GM19438 (cell line): Measurements from ENCODE around the gene KIF7.
A peak's percentile ranks its signal among the peaks of the same experiment; 100 is the strongest.
"Not testable (repeated sequence)": the region's sequence is repeated elsewhere in the genome, so short reads cannot be mapped to it uniquely, and the experiment has no call there.

Experiments used
- ATAC-seq: cut with Tn5 transposase; IDR thresholded peaks from one replicate; pipeline ENCODE4 v1.9.1; 2021; ENCODE audit warnings: low read depth; ENCODE audit not compliant: unreplicated experiment

Gene KIF7

GRCh38 chr15:89654847-89655805 lies at the start of gene KIF7:
Gene KIF7 (minus strand): TSS chr15:89655467. CDS start chr15:89652930, 2,537 bp downstream.
- no peak for ATAC-seq

- no peak for ATAC-seq
Observed at GRCh38 chr15:89704411-89704810, 49.1 kb upstream of the KIF7 start.

GRCh38 chr15:89695198-89695597 lies 39.9 kb upstream of the KIF7 start:
- no peak for ATAC-seq

GRCh38 chr15:89693696-89694095 lies 38.4 kb upstream of the KIF7 start:
- ATAC-seq, result no peak

GRCh38 chr15:89693091-89693490 lies 37.8 kb upstream of the KIF7 start:
- ATAC-seq, result no peak

- ATAC-seq, result peak; percentile 93
Observed at GRCh38 chr15:89690276-89691218, 35.3 kb upstream of the KIF7 start, which contains the start of the genes PEX11A and WDR93. Gene PEX11A (minus strand): TSS chr15:89690754. CDS start chr15:89690632, 122 bp downstream. Gene WDR93 (plus strand): TSS chr15:89690811. CDS start chr15:89701747, 10,936 bp downstream.

GRCh38 chr15:89689930-89690275 lies 34.6 kb upstream of the KIF7 start:
- ATAC-seq, result not testable (repeated sequence)

GRCh38 chr15:89686522-89686921 lies 31.3 kb upstream of the KIF7 start:
- no peak for ATAC-seq

- no peak for ATAC-seq
Observed at GRCh38 chr15:89685995-89686394, 30.7 kb upstream of the KIF7 start.

GRCh38 chr15:89681146-89681545 lies 25.9 kb upstream of the KIF7 start:
- no peak for ATAC-seq

- no peak for ATAC-seq
Observed at GRCh38 chr15:89680282-89680873, 25.1 kb upstream of the KIF7 start.

- ATAC-seq, result no peak
Observed at GRCh38 chr15:89679212-89679611, 23.9 kb upstream of the KIF7 start, which contains the start of gene PLIN1. Gene PLIN1 (minus strand): TSS chr15:89679367. CDS start chr15:89677489, 1,878 bp downstream.

- ATAC-seq, result no peak
Observed at GRCh38 chr15:89677381-89677780, 22.1 kb upstream of the KIF7 start.

GRCh38 chr15:89675606-89676005 lies 20.3 kb upstream of the KIF7 start:
- no peak for ATAC-seq

GRCh38 chr15:89674526-89674925 lies 19.3 kb upstream of the KIF7 start:
- ATAC-seq, result no peak

- ATAC-seq, result no peak
Observed at GRCh38 chr15:89673165-89673512, 17.9 kb upstream of the KIF7 start.

GRCh38 chr15:89672221-89673164 lies 17.2 kb upstream of the KIF7 start:
- no peak for ATAC-seq

- no peak for ATAC-seq
Observed at GRCh38 chr15:89671687-89672086, 16.4 kb upstream of the KIF7 start.

GRCh38 chr15:89670971-89671560 lies 15.8 kb upstream of the KIF7 start:
- ATAC-seq, result no peak
